ENCODE measurements around the gene CCDC167.

Gene CCDC167

GRCh38 chr6:37540029-37540352, 40.3 kb upstream of the CCDC167 start:
- H3K9ac ChIP-seq, result no peak overlapping the region
- no peak overlapping the region for H3K4me3 ChIP-seq
- H3K4me2 ChIP-seq, result peak overlapping the region; percentile 59; the same call in 1 of the 2 replicates
- H3K4me1 ChIP-seq, result peaks cover 93% of the 10 kb centered on the region
- peaks cover 18% of the 10 kb centered on the region for H4K20me1 ChIP-seq
- no peaks in the 10 kb centered on the region for H3K9me3 ChIP-seq
- no peaks in the 10 kb centered on the region for H3K36me3 ChIP-seq
- H3K27me3 ChIP-seq, result peaks cover 31% of the 10 kb centered on the region
- TF ChIP-seq Cebpa-rat (IDR thresholded peaks at IDR 0.05), result no peak
- no peak overlapping the region for H3K27ac ChIP-seq

GRCh38 chr6:37539171-37540028, 39.7 kb upstream of the CCDC167 start:
- no peaks in the 10 kb centered on the region for H3K9me3 ChIP-seq
- H3K27ac ChIP-seq, result no peak overlapping the region
- peak overlapping the region; percentile 59 for H3K4me2 ChIP-seq
- peaks cover 88% of the 10 kb centered on the region for H3K4me1 ChIP-seq
- peaks cover 24% of the 10 kb centered on the region for H4K20me1 ChIP-seq
- TF ChIP-seq Cebpa-rat (IDR thresholded peaks at IDR 0.05), result no peak
- no peaks in the 10 kb centered on the region for H3K36me3 ChIP-seq
- peaks cover 37% of the 10 kb centered on the region for H3K27me3 ChIP-seq
- no peak overlapping the region for H3K9ac ChIP-seq
- H3K4me3 ChIP-seq, result no peak overlapping the region

- Histone ChIP-seq H3K36me3 (peaks cover 4% of the 10 kb centered on the region; the same call in 1 of the 2 replicates), H3K27ac (no peak overlapping the region), H3K27me3 (peaks cover 50% of the 10 kb centered on the region), H3K9ac (no peak overlapping the region), H3K9me3 (no peaks in the 10 kb centered on the region), H3K4me3 (no peak overlapping the region), H3K4me1 (peaks cover 88% of the 10 kb centered on the region), H3K4me2 (peak overlapping the region; percentile 59), H4K20me1 (peaks cover 37% of the 10 kb centered on the region)
- TF ChIP-seq Cebpa-rat (IDR thresholded peaks at IDR 0.05), result no peak
These were observed 38.4 kb upstream of the CCDC167 start for GRCh38 chr6:37538107-37538506.

- H3K27ac ChIP-seq, result no peak overlapping the region
- no peak overlapping the region for H3K4me2 ChIP-seq
- peaks cover 43% of the 10 kb centered on the region for H4K20me1 ChIP-seq
- no peak for TF ChIP-seq Cebpa-rat (IDR thresholded peaks at IDR 0.05)
- H3K4me3 ChIP-seq, result no peak overlapping the region
- H3K36me3 ChIP-seq, result peaks cover 4% of the 10 kb centered on the region; the same call in 1 of the 2 replicates
- H3K4me1 ChIP-seq, result peaks cover 88% of the 10 kb centered on the region
- no peaks in the 10 kb centered on the region for H3K9me3 ChIP-seq
- H3K9ac ChIP-seq, result no peak overlapping the region
- H3K27me3 ChIP-seq, result peaks cover 50% of the 10 kb centered on the region
These were observed 37.9 kb upstream of the CCDC167 start for GRCh38 chr6:37537548-37537947.

GRCh38 chr6:37536491-37537190, 36.9 kb upstream of the CCDC167 start:
- H3K9me3 ChIP-seq, result no peaks in the 10 kb centered on the region
- no peak for TF ChIP-seq Cebpa-rat (IDR thresholded peaks at IDR 0.05)
- H3K27ac ChIP-seq, result no peak overlapping the region
- H3K4me3 ChIP-seq, result peak overlapping the region; percentile 33
- H3K4me2 ChIP-seq, result peak overlapping the region; percentile 70
- peaks cover 50% of the 10 kb centered on the region for H3K27me3 ChIP-seq
- peaks cover 44% of the 10 kb centered on the region for H4K20me1 ChIP-seq
- peaks cover 4% of the 10 kb centered on the region; the same call in 1 of the 2 replicates for H3K36me3 ChIP-seq
- no peak overlapping the region for H3K9ac ChIP-seq
- peaks cover 81% of the 10 kb centered on the region for H3K4me1 ChIP-seq

- no peak overlapping the region for H3K27ac ChIP-seq
- peaks cover 44% of the 10 kb centered on the region for H4K20me1 ChIP-seq
- H3K4me2 ChIP-seq, result peak overlapping the region; percentile 70
- H3K4me1 ChIP-seq, result peaks cover 75% of the 10 kb centered on the region
- no peak for TF ChIP-seq Cebpa-rat (IDR thresholded peaks at IDR 0.05)
- no peak overlapping the region for H3K9ac ChIP-seq
- H3K9me3 ChIP-seq, result no peaks in the 10 kb centered on the region
- peak overlapping the region; percentile 33 for H3K4me3 ChIP-seq
- peaks cover 4% of the 10 kb centered on the region; the same call in 1 of the 2 replicates for H3K36me3 ChIP-seq
- peaks cover 50% of the 10 kb centered on the region for H3K27me3 ChIP-seq
These were observed 36.2 kb upstream of the CCDC167 start for GRCh38 chr6:37535759-37536490.

GRCh38 chr6:37535428-37535758, 35.7 kb upstream of the CCDC167 start:
- H3K4me2 ChIP-seq, result peak overlapping the region; percentile 70
- peaks cover 44% of the 10 kb centered on the region for H4K20me1 ChIP-seq
- H3K27ac ChIP-seq, result no peak overlapping the region
- H3K27me3 ChIP-seq, result peaks cover 50% of the 10 kb centered on the region
- H3K9me3 ChIP-seq, result no peaks in the 10 kb centered on the region
- no peak overlapping the region for H3K9ac ChIP-seq
- TF ChIP-seq Cebpa-rat (IDR thresholded peaks at IDR 0.05), result no peak
- peaks cover 4% of the 10 kb centered on the region; the same call in 1 of the 2 replicates for H3K36me3 ChIP-seq
- peaks cover 72% of the 10 kb centered on the region for H3K4me1 ChIP-seq
- peak overlapping the region; percentile 33 for H3K4me3 ChIP-seq

GRCh38 chr6:37534893-37535292, 35.2 kb upstream of the CCDC167 start:
- H3K4me1 ChIP-seq, result peaks cover 67% of the 10 kb centered on the region
- H3K4me3 ChIP-seq, result no peak overlapping the region
- H3K36me3 ChIP-seq, result peaks cover 4% of the 10 kb centered on the region; the same call in 1 of the 2 replicates
- H3K27ac ChIP-seq, result no peak overlapping the region
- H3K27me3 ChIP-seq, result peaks cover 50% of the 10 kb centered on the region
- no peak for TF ChIP-seq Cebpa-rat (IDR thresholded peaks at IDR 0.05)
- no peak overlapping the region for H3K4me2 ChIP-seq
- H3K9ac ChIP-seq, result no peak overlapping the region
- H4K20me1 ChIP-seq, result peaks cover 44% of the 10 kb centered on the region
- no peaks in the 10 kb centered on the region for H3K9me3 ChIP-seq

GRCh38 chr6:37532122-37532521, 32.4 kb upstream of the CCDC167 start:
- peaks cover 50% of the 10 kb centered on the region for H4K20me1 ChIP-seq
- H3K4me3 ChIP-seq, result no peak overlapping the region
- H3K9ac ChIP-seq, result no peak overlapping the region
- H3K27me3 ChIP-seq, result peaks cover 40% of the 10 kb centered on the region
- H3K4me1 ChIP-seq, result peaks cover 46% of the 10 kb centered on the region
- H3K27ac ChIP-seq, result no peak overlapping the region
- no peak for TF ChIP-seq Cebpa-rat (IDR thresholded peaks at IDR 0.05)
- H3K4me2 ChIP-seq, result no peak overlapping the region
- peaks cover 4% of the 10 kb centered on the region; the same call in 1 of the 2 replicates for H3K36me3 ChIP-seq
- H3K9me3 ChIP-seq, result no peaks in the 10 kb centered on the region

Measured in BLaER1 (cell line).